ENCODE data around the gene SIPA1L3.

DNA sequence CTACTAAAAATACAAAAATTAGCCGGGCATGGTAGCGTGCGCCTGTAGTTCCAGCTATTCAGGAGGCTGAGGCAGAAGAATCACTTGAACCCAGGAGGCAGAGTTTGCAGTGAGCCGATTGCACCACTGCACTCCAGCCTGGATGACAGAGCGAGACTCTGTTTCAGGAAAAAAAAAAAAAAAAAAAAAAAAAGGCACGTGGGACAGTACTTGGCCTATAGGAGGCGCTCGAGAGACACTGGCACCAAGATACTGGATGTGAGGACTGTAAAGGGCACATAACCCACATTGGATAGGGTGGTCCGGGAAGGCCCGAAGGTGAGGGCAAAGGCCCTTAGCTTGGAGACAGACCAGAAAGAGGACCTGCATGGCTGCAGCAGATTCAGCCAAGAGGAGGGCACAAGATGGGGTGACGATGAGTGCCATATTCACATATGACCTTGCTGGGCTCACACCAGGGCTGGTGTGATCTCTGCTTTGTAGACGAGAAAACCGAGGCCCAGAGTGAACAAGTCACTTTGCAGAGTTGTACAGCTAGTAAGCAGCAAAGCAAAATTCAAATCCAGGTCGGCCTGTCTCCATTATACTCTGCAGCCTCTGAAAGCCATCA is 227.6 kb downstream of the SIPA1L3 start:
- peak; percentile 43 for TF ChIP-seq CTCF (IDR thresholded peaks at IDR 0.05; ENCODE audit: poor library complexity)
- TF ChIP-seq EZH2 (IDR thresholded peaks at IDR 0.05; ENCODE audit: borderline replicate concordance) = no peak
- no peak for TF ChIP-seq EZH2phosphoT487 (IDR thresholded peaks at IDR 0.05; ENCODE audit: low read depth, severe bottlenecking, unreplicated experiment)
